ENCODE measurements around the gene PTPRO.

PTPRO gene

DNA sequence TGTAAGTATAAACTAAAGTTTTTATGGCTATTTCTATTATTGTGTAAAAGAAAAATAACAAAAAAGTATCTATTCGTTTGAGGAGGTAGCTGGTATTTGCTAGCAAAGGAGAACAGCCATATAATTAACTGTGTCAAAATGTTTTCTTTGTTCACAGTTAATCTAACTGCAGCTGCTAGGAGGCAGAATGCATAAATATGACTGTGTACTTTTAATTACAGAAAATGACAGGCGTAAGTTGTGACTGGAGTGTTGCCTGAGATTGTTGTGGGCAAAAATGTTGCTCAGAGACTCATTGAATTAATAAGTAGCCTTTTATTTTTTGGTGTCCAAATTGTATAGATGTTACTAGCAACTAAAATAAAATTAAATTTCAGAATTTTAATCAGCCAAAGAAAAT is 33.5 kb downstream of the PTPRO start:
- no peak for FAIRE-seq

DNA sequence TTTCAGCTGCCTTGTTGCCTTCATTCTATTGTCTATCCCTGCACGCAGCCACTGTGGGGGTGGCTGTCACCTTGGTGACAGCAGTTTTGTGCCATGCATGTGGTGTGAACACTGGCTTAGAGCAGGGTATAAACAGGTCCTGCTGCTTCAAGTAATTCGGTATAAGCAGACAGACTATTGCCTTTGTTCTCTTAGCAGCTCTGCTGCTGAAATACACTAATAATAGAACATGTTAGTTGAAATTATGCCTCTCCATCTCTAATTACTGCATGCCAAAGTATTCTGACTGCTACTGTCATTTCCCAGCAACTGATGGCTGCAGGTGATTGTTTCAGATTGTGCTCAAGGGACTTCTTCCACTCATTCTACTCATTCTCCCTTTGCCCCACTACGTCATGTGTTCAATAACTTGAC is 34.6 kb downstream of the PTPRO start:
- FAIRE-seq, result no peak

DNA sequence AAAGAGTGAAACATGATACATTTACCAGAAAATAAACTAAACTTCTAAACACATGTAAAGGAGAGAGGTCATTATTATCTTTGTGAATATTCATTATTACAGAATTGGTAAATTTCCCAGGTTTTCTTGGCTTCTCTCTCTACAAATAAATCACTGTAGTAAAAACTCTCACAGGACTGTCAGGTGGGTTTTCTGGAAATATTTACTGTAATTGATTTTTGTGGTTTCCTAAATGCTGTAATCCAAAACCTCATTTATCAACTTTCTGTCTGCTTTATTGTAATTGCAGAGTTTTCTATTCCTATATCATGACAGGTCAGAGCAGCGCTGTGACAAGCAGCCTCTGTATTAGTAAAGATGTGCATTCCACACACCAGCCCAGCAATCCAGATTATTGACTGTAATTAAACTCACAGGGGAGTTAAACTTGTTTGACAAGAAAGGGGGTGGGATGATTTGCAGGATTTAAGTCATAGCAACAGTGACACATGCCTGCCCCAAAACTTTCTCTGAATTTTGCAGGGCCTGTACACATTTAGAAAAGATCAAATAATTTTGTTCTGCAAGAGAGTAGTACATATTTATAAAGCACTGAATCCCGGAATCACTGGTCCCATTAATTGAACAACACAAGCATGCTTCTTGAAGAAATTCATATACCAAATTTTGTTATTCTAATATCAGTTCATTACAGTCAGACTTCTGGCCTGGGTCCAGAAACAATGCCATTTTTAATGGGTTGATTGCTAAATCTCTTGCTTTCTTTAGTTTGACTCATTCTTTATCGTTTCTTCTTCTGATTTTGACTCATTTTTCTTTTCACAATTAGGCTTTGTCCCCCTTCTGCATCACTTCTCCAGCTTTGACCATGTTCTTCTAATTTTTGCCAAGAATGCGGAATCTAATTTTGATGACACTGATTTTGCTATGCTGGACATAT is 42.2 kb downstream of the PTPRO start:
- no peak for FAIRE-seq

DNA sequence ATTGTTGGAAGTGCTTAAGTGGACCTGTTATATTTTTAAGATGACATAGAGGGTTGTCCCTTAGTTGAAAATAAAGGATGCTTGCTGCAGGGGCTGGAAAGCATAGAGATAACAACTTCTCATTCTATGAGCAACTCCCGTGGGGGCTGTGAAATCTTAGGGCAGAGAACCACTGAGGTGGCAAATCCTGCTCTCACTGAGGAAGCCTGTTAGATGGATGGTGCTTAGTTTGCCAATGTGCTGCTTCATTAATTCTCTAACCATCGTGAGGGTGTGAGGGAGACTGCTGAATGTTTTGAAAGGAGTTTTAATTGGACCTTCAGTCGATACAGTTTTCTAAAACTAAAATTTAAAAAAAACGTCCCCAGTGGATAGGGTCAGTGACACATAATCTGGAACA is 46.5 kb downstream of the PTPRO start:
- FAIRE-seq, result no peak

DNA sequence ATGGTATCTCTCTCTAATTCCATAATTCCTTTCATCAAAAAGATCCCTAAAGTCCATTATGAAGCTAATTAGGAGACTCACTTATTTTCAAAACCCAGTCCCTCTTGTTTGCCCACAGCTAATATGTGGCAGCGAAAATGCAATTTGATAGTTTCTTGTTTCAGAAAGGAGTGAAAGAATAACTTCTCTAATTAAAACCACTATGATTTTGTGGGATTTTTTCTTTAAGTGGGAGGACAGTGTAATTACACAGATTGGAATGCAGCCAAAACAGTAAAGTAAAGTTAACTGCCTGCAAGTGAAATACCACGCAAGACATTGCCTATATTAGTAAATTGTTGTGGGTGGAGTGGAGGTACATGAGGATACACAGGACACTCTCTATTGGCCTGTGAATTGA is 50.0 kb downstream of the PTPRO start:
- no peak for FAIRE-seq

DNA sequence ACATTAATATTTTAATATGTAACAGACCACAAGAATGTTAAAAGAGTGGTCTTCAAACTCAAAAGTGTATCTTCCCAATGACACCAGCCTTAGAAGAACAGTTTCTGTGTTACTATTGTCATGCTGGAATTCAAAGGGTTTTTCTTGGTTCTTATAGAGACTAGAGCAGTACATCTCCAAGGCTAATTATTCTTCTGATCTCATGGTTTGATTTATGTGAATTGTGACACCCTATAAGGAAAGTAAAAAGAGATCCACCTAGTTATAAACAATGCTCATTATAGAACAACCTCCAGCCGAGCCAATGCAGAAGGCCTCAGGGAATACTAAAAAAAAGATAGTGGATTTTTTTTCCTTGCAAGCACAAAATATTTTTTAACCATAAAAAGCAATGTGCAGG is 65.5 kb downstream of the PTPRO start:
- no peak for FAIRE-seq

DNA sequence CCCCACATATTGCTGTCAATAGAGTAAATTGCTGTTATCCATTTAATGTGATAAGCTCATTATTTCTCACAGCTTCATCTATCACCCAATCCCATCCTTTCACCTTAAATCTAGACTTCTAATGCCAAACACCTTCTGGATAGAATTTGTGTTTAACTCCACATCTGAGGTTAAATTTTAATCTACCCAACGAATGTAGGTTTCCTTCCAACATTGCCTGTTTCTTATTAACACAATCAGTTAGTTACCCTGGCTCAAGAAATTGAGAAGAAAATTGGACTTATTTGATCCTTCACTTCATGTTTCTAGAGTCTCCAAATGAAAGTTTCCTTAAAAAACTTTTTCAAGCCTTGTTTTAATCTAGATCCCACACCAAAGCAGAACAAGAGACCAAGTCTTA is 67.3 kb downstream of the PTPRO start:
- no peak for FAIRE-seq

DNA sequence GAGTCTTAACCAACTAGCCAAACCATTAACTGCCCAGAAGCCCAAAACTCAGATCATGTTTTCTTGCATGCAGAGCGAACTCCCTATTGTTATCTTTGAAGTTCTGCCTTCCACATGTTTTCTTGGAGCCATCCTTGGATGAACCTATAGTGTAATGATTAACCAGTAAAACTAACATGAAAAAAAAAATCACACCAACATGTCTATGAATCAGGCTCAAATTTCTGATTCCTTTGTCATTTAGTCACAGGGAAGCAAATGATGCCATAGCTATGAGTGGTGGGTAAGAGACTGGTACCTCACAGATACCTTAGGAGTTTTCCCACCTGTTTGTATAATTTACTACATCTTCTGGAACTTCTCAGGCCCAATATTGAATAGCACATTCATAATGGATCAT is 70.7 kb downstream of the PTPRO start:
- FAIRE-seq, result no peak

DNA sequence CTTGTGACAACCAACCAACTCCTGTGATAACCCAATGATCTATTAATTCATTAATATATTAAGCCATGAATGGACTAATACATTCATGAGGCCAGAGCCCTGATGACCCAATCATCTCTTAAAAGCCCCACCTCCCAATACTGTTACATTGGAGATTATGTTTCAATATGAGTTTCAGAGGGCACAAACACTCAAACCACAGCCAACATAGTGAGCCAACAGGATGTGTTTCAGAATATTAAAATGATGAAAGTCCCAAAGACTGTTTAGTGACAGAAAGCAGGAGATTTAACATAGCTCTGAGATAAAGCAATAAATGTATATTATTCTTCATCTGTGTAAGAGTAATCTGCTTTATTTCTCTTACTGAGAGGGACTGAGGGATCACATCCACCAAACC is 71.7 kb downstream of the PTPRO start:
- no peak for FAIRE-seq

DNA sequence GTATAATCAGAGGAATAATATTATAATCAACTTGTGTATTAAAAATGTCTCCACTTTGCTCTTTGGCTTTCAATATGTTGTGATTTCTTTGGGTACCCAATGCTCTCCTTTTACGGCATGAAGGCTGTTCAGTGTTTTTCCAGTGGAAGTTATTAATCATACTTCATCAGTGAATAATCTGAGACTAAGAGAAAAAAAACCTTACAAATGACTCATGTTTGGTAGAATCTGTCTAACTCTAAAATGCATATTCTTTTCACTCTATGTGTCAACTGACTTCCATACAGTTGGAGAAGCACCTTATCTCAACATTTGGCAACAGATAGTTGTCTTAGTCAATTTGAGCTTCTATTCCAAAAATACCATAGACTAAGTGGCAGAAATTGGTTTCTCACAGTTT is 82.2 kb downstream of the PTPRO start:
- no peak for FAIRE-seq

DNA sequence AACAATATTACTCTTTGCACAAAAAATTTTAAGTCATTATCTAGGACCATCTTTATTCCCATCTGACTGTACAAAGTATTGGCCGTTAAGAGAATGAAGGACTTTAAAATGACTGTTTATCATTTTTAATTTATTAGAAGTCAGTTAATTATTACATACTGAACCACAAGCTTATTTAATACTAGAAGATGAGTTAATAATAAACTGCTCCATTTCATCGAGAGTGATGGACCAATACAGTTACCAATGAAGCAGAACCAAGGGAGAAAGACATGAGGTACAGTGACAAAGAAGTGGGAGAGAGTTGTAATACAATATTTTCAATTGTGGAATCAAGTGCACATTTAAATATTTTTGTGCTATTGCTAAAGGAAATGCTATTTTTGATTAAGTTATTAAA is 83.3 kb downstream of the PTPRO start:
- no peak for FAIRE-seq

DNA sequence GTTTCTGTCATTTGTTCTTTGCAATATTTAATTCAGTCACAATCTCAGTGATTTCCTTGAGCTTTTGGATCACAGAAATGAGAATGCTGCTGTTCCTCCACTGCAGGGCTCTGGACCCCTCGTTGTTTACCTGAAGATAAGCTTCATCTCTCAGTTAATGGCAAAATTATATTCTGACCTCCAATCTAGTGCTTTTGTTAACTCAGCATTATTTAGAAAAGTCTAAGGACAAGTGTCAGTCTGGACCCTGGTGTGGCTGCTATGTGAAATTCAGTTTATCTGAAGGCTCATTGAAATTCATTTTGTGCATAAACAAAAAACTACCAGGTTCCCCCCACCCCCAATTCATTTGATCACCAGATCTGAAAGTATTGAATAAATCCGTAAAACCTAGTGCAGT is 84.7 kb downstream of the PTPRO start:
- FAIRE-seq, result no peak

DNA sequence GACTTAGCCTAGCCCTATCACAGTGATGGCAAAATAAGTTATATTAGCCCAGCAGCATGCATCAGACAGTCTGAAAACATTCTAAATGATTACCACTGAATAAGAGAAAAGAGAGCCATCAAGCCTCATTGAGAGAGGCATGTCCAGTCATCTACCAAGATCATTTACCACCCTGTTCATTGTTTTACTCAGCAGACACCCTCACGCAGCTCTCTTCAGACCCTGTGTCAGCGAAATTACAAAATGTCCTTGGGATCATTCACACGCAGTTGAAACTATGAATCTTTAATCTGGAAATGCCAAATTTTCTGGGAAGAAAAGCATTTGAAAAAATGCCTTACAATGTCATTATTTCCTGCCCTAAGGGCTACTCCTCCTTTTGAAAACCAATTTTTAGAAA is 89.5 kb downstream of the PTPRO start:
- no peak for FAIRE-seq

DNA sequence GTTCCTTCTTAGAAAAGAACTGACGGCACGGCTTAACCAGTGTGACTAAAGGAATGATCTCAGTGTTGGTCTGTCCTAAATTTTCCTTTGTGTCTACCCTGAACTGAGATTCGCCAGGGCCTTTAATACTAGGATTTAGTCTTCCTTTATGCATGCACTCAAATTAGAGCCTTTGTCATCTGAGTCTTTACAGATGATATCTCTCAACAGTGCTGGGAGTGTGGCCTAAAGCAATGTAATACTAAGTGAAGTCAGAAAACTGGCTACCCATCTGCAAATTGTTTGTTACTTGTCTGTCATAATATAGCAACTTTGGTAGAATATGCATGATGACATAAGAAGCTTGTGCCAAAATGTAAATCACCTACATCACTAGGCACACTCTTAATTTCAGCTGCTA is 95.4 kb downstream of the PTPRO start:
- no peak for FAIRE-seq

DNA sequence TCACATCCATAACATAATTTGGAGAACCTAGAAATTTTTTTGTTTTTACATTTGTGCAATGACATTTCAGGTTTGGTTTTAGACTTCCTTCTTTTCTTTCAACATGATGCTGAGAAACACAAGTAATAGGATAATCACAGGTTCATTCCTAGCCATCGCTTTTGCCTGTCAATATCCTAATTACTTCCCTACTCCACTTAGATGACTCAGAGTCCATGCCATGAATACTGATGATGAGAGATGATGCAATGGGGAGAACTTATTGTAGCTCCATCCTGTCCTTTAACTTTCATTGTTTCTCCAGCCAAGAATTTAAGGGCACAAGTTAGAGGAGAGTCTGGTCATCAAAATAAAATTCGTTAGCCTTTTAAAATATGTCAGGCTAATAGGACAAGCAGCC is 101.3 kb downstream of the PTPRO start:
- no peak for FAIRE-seq

DNA sequence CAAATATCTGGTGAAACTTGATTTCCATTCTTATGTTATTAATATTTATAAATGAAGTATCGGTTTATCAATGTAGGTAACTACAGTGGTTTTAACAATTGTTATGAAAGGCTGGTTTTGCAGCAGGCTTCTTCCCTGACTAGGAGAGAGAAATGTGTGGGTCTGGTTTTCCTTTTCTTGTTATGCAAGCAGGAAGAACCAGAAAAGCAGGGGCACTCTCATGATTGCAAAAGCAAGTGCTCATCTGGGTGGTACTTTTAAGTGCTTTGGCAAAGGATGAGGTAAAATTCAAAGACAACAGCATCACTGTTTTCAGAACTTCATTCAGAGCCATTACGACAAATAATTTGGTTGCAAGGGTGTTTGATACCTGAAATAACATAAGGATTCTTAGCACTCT is 105.6 kb downstream of the PTPRO start:
- FAIRE-seq, result no peak

DNA sequence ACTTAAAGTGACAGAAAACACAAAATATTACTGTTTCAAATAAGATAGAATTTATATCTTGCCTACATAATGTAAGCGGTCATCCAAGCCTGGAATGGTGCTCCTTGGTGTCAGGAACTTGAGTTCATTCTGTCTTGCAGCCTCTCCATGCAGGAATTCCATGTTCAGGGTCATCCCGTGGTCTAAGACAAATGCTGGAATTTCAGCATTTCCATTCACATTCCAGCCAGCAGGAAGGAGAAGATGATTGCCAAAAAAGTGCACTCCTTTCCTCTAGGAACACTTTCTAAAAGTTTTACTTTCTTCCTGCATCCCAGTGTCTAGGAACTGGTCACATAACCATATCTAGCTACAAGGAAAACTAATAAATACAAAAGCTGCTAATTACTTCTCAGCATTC is 106.3 kb downstream of the PTPRO start:
- FAIRE-seq, result no peak

DNA sequence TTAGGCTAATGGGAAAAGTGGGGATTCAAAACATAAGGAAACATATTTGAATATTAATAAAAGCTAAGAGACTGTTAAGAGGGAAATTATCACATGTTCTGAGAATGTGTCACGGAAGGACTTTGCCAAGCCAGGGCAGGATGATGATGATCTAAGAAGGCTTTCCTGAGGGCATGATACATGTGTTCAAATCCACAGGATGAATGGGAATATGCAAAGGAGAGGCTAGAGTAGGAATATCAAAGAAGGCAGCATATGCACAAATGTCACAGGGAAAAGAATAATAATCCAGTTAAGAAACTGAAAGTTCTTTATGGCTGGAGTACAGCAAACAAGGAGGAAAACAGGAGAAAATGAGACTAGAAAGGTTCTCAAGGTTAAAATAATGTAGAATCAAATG is 107.0 kb downstream of the PTPRO start:
- no peak for FAIRE-seq

DNA sequence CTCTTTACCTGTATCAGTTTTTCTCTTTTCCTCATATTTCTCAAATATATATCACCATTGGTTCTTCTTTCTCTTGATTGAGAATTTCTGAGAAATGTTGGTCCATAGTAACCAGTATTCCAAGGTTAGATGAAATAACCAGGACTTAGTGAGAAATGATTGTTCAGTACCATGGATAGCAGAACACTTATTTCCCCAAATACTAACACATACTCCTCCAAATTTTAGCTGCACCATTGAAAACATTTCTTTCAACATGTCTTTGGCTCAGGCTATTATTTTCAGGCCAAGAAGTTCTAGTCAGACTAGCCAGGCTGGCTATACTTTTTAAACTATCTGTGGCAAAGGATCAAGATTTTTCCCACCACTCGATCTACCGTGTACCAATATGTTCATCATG is 113.3 kb downstream of the PTPRO start:
- no peak for FAIRE-seq

DNA sequence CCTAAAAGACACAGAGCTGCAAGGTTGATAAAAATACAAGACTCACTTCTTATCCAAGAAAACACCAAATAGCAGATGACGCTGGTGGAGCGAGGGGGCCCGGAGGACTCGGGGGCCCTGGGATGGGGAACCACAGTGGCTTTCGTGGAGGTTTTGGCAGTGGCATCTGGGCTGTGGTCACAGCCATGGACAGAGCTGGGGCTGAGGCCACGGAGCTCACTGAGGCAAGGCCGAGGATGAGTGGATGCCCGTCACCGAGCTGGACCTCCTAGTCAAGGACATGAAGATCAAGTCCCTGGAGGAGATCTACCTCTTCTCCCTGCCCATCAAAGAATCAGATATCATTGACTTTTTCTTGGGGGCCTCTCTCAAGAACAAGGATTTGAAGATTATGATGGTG is 117.2 kb downstream of the PTPRO start:
- no peak for FAIRE-seq

DNA sequence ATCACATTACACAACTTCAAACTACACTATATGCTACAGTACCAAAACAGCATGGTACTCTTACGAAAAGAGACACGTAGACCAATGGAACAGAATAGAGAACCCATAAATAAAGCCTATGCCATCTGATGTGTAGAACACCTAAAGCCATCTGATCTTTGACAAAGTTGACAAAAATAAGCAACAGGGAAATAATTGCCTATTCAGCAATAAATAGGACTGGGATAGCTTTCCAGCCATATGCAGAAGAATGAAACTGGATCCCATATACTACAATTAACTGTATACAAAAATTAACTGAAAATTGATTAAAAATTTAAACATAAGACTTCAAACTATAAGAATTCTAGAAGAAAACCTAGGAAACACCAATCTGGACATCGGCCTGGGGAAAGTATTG is 120.7 kb downstream of the PTPRO start:
- FAIRE-seq, result no peak

DNA sequence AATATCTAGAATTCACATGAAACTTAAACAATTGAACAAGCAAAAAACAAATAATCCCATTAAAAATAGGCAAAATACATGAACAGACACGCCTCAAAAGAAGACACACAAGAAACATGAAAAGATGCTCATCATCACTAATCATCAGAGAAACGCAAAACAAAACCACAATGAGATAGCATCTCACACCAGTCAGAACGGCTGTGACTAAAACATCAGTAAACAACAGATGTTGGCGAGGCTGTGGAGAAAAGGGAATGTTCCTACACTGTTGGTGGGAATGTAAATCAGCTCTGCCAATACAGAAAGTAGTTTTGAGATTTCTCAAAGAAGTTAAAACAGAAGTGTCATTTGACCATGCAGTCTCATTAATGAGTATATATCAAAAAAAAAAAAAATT is 121.3 kb downstream of the PTPRO start:
- no peak for FAIRE-seq

DNA sequence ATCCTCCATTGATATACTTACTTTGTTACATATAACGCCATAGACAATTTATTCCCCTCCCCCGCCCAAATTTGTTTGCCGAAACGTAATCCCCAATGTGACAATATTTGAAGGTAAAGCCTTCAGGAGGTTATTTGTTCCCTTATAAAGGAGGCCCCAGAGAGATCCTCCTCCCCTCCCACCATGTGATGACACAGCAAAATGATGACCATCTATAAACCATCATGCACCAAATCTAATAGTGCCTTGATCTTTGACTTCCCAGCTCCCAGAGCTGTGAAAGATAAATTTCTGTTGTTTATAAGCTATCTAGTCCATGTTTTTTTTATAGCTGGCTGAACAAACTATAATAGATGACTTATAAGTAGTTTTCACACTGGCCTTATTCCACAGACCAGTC is 122.2 kb downstream of the PTPRO start:
- FAIRE-seq, result no peak

DNA sequence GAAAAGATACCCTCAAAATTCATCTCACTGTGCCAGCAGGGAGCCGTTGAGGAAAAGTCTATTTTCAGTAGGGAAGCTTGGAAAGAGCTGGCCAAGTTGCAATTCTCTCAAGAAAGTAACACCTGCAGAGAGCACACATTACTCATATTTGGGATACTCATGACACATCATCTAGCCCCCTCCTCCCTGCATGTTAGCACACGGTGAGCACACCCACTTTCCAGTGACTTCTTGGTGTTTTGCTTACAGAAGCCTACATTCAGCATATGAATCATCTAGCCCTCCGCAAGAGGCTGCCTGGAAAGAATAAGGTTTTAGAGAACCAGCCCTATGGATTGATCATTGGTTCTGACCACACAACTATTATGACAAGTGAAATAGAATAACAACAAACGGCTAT is 124.5 kb downstream of the PTPRO start:
- no peak for FAIRE-seq

DNA sequence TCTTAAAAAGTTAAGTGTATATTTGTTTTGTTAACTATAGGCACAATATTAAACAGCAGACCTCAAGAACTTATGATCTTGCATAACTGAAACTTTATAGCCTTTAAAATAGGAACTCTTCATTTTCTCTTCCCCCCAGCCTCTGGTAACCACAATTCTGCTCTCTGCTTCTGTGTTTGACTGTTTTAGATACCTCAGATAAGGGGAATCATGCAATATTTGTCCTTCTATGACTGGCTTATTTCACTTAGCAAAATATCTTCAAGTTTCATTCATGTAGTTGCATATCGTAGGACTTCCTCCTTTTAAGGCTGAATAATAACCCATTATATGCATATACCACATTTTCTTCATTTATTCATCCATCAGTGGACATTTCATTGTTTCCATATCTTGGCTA is 131.3 kb downstream of the PTPRO start:
- FAIRE-seq, result no peak
